Measurements from ENCODE around the gene CCDC92. TPM values are rescaled to one million over a fixed set of nuclear protein-coding genes. Genes with fewer than 3 reads are reported as not detected.

The CCDC92 gene
- total and polyA plus RNA-seq, 10 of the 15 experiments (the other 5 are each of a cell fraction or from before 2014, with no cell fraction given): 0.53 to 11.8 (median 4.2) TPM

DNA sequence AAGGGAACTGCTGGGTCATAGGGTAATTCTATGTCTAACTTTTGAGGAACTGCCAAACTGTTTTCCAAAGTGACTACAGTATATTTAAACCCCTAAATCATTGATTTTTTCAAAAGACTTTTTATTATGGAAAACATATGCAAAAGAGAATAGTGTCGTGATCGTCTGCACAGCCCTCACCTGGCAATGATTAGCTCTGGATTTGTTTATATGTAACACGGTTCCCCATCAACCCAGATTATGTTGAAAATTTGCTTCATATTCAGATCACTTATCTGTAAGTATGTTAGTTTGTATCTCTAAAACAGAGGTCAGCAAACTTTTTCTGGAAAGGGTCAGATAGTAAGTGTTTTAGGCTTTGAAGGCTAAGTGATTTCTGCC is 52.7 kb downstream of the CCDC92 start:
- FAIRE-seq (no peak), DNase-seq (ENCODE audit: low read depth, low spot score) (no peak), ATAC-seq (no peak)
- ChIA-PET SMC1A (ENCODE audit: uncharacterized antibody, unreplicated experiment) (no interaction called here), RAD21 (ENCODE audit: unreplicated experiment) (no interaction called here), CTCF (no interaction called here), POLR2A (no interaction called here)
- no peak overlapping the region for H3K4me2 ChIP-seq (ENCODE audit: control insufficient read depth, insufficient read depth)
- no peak for TF ChIP-seq SREBF2 (IDR thresholded peaks at IDR 0.05; ENCODE audit: low read length)
- no peak for TF ChIP-seq HDGF (IDR thresholded peaks at IDR 0.05)
- TF ChIP-seq, protein P1, sequence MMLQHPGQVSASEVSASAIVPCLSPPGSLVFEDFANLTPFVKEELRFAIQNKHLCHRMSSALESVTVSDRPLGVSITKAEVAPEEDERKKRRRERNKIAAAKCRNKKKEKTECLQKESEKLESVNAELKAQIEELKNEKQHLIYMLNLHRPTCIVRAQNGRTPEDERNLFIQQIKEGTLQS (IDR thresholded peaks at IDR 0.05; ENCODE audit: borderline replicate concordance, extremely low read depth, low read depth, low read length): no peak
- TF ChIP-seq PAX5 (IDR thresholded peaks at IDR 0.05; ENCODE audit: borderline replicate concordance, low read depth, low read length): no peak
- TF ChIP-seq, protein P2, sequence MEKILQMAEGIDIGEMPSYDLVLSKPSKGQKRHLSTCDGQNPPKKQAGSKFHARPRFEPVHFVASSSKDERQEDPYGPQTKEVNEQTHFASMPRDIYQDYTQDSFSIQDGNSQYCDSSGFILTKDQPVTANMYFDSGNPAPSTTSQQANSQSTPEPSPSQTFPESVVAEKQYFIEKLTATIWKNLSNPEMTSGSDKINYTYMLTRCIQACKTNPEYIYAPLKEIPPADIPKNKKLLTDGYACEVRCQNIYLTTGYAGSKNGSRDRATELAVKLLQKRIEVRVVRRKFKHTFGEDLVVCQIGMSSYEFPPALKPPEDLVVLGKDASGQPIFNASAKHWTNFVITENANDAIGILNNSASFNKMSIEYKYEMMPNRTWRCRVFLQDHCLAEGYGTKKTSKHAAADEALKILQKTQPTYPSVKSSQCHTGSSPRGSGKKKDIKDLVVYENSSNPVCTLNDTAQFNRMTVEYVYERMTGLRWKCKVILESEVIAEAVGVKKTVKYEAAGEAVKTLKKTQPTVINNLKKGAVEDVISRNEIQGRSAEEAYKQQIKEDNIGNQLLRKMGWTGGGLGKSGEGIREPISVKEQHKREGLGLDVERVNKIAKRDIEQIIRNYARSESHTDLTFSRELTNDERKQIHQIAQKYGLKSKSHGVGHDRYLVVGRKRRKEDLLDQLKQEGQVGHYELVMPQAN (conservative IDR thresholded peaks at IDR 0.05): no peak
- no peak for TF ChIP-seq ETV6 (conservative IDR thresholded peaks at IDR 0.05 in 1 of 2, IDR thresholded peaks at IDR 0.05 in 1 of 2; ENCODE audit: borderline replicate concordance in 1 of 2, low read depth in 1 of 2)
- no peak for TF ChIP-seq CBFB (IDR thresholded peaks at IDR 0.05; ENCODE audit: low read depth)
- TF ChIP-seq MTA3 (IDR thresholded peaks at IDR 0.05; ENCODE audit: borderline replicate concordance, low read length): no peak
- TF ChIP-seq, protein P3, sequence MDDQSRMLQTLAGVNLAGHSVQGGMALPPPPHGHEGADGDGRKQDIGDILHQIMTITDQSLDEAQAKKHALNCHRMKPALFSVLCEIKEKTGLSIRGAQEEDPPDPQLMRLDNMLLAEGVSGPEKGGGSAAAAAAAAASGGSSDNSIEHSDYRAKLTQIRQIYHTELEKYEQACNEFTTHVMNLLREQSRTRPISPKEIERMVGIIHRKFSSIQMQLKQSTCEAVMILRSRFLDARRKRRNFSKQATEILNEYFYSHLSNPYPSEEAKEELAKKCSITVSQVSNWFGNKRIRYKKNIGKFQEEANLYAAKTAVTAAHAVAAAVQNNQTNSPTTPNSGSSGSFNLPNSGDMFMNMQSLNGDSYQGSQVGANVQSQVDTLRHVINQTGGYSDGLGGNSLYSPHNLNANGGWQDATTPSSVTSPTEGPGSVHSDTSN (IDR thresholded peaks at IDR 0.05; ENCODE audit: insufficient replicate concordance, low read depth, low read length): no peak
- TF ChIP-seq HDAC2 (IDR thresholded peaks at IDR 0.05): no peak
- TF ChIP-seq GATAD2B (conservative IDR thresholded peaks at IDR 0.05; ENCODE audit: low read depth): no peak
- no peak for TF ChIP-seq KLF5 (IDR thresholded peaks at IDR 0.05; ENCODE audit: partially characterized antibody)
- TF ChIP-seq TBL1XR1 (IDR thresholded peaks at IDR 0.05; ENCODE audit: low read depth, low read length): no peak
- 8% methylated on average over 3 of the region's 3 CpGs for WGBS (ENCODE audit: insufficient coverage, insufficient replicate concordance, low lambda C conversion rate, missing lambda C conversion rate)
- no peak overlapping the region for H3K27ac ChIP-seq (ENCODE audit: control insufficient read depth, insufficient read depth)
- H3K4me1 ChIP-seq (ENCODE audit: control insufficient read depth, insufficient read depth, low read length): no peaks in the 10 kb centered on the region
- H2AFZ ChIP-seq (ENCODE audit: control insufficient read depth, low read depth, low read length): no peak overlapping the region
- intact Hi-C loops (cut with micrococcal nuclease; ENCODE audit: unreplicated experiment): no loop called here
- in situ Hi-C loops (cut with MboI): no loop called here
- H3K4me3 ChIP-seq: no peak overlapping the region
- no peaks in the 10 kb centered on the region; a peak in 1 of 4 replicates for H3K27me3 ChIP-seq (replicated peaks in 1 of 2; ENCODE audit: control insufficient read depth in 2 of 2, insufficient read depth in 2 of 2, low read length in 1 of 2)
- BruUV-seq (replicated peaks): no TSS peak
- no peaks in the 10 kb centered on the region for H3K36me3 ChIP-seq (ENCODE audit: control insufficient read depth in 2 of 2, insufficient read depth in 2 of 2, low read length in 1 of 2)
- no peaks in the 10 kb centered on the region for H3K79me2 ChIP-seq (ENCODE audit: control insufficient read depth, insufficient read depth, low read length)
- no peak overlapping the region for H3K9ac ChIP-seq (ENCODE audit: control insufficient read depth, insufficient read depth, low read length)
- no peaks in the 10 kb centered on the region for H3K9me3 ChIP-seq (replicated peaks; ENCODE audit: control insufficient read depth, insufficient read depth, low read length)
- H4K20me1 ChIP-seq (ENCODE audit: control insufficient read depth, insufficient read depth): no peaks in the 10 kb centered on the region

Measured in GM12878 (cell line).